ENCODE results near the gene PKHD1.

- TF ChIP-seq CTCF (IDR thresholded peaks at IDR 0.05) (no peak), POLR2A (IDR thresholded peaks at IDR 0.05) (no peak)
Observed at GRCh38 chr6:51930602-51931001, 156.8 kb downstream of the PKHD1 start.

All from heart left ventricle (tissue), 13 donors.